ENCODE data around the gene ZXDC.

DNA sequence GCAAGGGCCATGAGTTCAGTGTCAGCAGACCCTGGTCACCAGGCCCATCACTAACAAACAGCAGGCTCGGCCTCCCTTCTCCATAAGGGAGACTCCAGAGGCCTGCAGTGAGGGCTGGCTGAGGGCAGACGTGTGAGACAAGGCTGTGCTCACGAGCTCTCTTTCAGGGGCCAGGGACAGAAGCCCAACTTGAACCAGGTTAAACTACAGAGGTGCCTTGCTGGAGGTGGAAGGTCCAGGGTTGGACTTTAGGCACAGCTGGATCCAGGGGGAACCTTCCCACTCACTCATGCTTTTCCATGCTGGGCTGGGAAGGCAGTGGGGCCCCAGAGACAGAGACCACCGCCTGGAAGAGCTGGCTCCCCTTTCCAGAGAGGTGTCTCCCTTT lies 62.0 kb downstream of the ZXDC start:
- TF ChIP-seq, protein P1, sequence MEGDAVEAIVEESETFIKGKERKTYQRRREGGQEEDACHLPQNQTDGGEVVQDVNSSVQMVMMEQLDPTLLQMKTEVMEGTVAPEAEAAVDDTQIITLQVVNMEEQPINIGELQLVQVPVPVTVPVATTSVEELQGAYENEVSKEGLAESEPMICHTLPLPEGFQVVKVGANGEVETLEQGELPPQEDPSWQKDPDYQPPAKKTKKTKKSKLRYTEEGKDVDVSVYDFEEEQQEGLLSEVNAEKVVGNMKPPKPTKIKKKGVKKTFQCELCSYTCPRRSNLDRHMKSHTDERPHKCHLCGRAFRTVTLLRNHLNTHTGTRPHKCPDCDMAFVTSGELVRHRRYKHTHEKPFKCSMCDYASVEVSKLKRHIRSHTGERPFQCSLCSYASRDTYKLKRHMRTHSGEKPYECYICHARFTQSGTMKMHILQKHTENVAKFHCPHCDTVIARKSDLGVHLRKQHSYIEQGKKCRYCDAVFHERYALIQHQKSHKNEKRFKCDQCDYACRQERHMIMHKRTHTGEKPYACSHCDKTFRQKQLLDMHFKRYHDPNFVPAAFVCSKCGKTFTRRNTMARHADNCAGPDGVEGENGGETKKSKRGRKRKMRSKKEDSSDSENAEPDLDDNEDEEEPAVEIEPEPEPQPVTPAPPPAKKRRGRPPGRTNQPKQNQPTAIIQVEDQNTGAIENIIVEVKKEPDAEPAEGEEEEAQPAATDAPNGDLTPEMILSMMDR (IDR thresholded peaks at IDR 0.05): no peak
- TF ChIP-seq POLR2A (IDR thresholded peaks at IDR 0.05) (no peak), POLR2AphosphoS5 (IDR thresholded peaks at IDR 0.05; ENCODE audit: insufficient read depth in 1 of 2, low read depth in 1 of 2) (no peak)
